ENCODE data around the gene PAWR. TPM values are rescaled to one million over a fixed set of nuclear protein-coding genes. Genes with fewer than 3 reads are reported as not detected.

The PAWR gene
- total and polyA plus RNA-seq, 2 donors from 2014 or later = 30.7 to 69.2 TPM

- no peaks in the 10 kb centered on the region for H3K9me3 ChIP-seq (ENCODE audit: control insufficient read depth in 2 of 3, insufficient read depth in 1 of 3, low read length in 3 of 3)
- no peak overlapping the region for H3K9ac ChIP-seq (ENCODE audit: low read length in 3 of 3)
- H3K4me1 ChIP-seq (ENCODE audit: control insufficient read depth in 2 of 3, insufficient read depth in 2 of 3, low read depth in 1 of 3, low read length in 3 of 3) = peaks cover 0 to 6% (median 5%) of the 10 kb centered on the region in 3 donors
- no peaks in the 10 kb centered on the region for H3K36me3 ChIP-seq (ENCODE audit: control insufficient read depth in 2 of 3, insufficient read depth in 3 of 3, low read length in 3 of 3)
- H3K4me3 ChIP-seq (ENCODE audit: low read length in 3 of 3) = no peak overlapping the region
- FAIRE-seq (no peak), DNase-seq (no peak)
- intact Hi-C loops (cut with DNase I) = no loop called here
- no peak overlapping the region for H3K27ac ChIP-seq (ENCODE audit: low read depth in 2 of 2, low read length in 2 of 2)
- TF ChIP-seq CTCF (IDR thresholded peaks at IDR 0.05; ENCODE audit: borderline replicate concordance, extremely low read depth, insufficient read depth) = no peak
- H3K27me3 ChIP-seq (ENCODE audit: control insufficient read depth, insufficient read depth, low read length) = no peaks in the 10 kb centered on the region
These were observed 46.2 kb downstream of the PAWR start for GRCh38 chr12:79644274-79645234.

- intact Hi-C loops (cut with DNase I) = no loop called here
These were observed 46.9 kb downstream of the PAWR start for GRCh38 chr12:79643821-79644220.

GRCh38 chr12:79638490-79638889 is 52.3 kb downstream of the PAWR start:
- peaks cover 0 to 5% (median 0%) of the 10 kb centered on the region in 3 donors for H3K4me1 ChIP-seq (ENCODE audit: control insufficient read depth in 2 of 3, insufficient read depth in 2 of 3, low read depth in 1 of 3, low read length in 3 of 3)
- no peak overlapping the region for H3K9ac ChIP-seq (ENCODE audit: low read length in 3 of 3)
- FAIRE-seq (no peak), DNase-seq (no peak)
- H3K27ac ChIP-seq (ENCODE audit: low read depth in 2 of 2, low read length in 2 of 2) = no peak overlapping the region
- no peaks in the 10 kb centered on the region for H3K36me3 ChIP-seq (ENCODE audit: control insufficient read depth in 2 of 3, insufficient read depth in 3 of 3, low read length in 3 of 3)
- intact Hi-C loops (cut with DNase I) = no loop called here
- no peaks in the 10 kb centered on the region for H3K9me3 ChIP-seq (ENCODE audit: control insufficient read depth in 2 of 3, insufficient read depth in 1 of 3, low read length in 3 of 3)
- H3K27me3 ChIP-seq (ENCODE audit: control insufficient read depth, insufficient read depth, low read length) = no peaks in the 10 kb centered on the region
- no peak for TF ChIP-seq CTCF (IDR thresholded peaks at IDR 0.05; ENCODE audit: borderline replicate concordance, extremely low read depth, insufficient read depth)
- H3K4me3 ChIP-seq (ENCODE audit: low read length in 3 of 3) = no peak overlapping the region

More at GRCh38 chr12:79643821-79644220, 46.9 kb downstream of the PAWR start:
- Histone ChIP-seq H3K4me1 (ENCODE audit: control insufficient read depth in 2 of 3, insufficient read depth in 2 of 3, low read depth in 1 of 3, low read length in 3 of 3) (peaks cover 0 to 6% (median 5%) of the 10 kb centered on the region in 3 donors), H3K36me3 (ENCODE audit: control insufficient read depth in 2 of 3, insufficient read depth in 3 of 3, low read length in 3 of 3) (no peaks in the 10 kb centered on the region), H3K27me3 (ENCODE audit: control insufficient read depth, insufficient read depth, low read length) (no peaks in the 10 kb centered on the region), H3K27ac (ENCODE audit: low read depth in 2 of 2, low read length in 2 of 2) (no peak overlapping the region), H3K9ac (ENCODE audit: low read length in 3 of 3) (no peak overlapping the region), H3K4me3 (ENCODE audit: low read length in 3 of 3) (no peak overlapping the region), H3K9me3 (ENCODE audit: control insufficient read depth in 2 of 3, insufficient read depth in 1 of 3, low read length in 3 of 3) (no peaks in the 10 kb centered on the region)
- DNase-seq (no peak), FAIRE-seq (no peak)
- TF ChIP-seq CTCF (IDR thresholded peaks at IDR 0.05; ENCODE audit: borderline replicate concordance, extremely low read depth, insufficient read depth) = no peak

Measured in kidney (tissue), 14 donors.